GM19397 (cell line): ENCODE results near the gene NEDD4L.

Source experiments
- ATAC-seq: cut with Tn5 transposase; IDR thresholded peaks from one replicate; pipeline ENCODE4 v1.9.1; 2021; ENCODE audit warnings: mild to moderate bottlenecking, moderate library complexity; ENCODE audit not compliant: unreplicated experiment

Gene NEDD4L

GRCh38 chr18:58309099-58309498 is 265.1 kb downstream of the NEDD4L start:
- no peak for ATAC-seq

GRCh38 chr18:58309610-58310239 is 265.7 kb downstream of the NEDD4L start:
- no peak for ATAC-seq

GRCh38 chr18:58310517-58310916 is 266.5 kb downstream of the NEDD4L start:
- no peak for ATAC-seq

- no peak for ATAC-seq
These were observed 267.4 kb downstream of the NEDD4L start for GRCh38 chr18:58311390-58311789.

GRCh38 chr18:58313491-58314032 is 269.5 kb downstream of the NEDD4L start:
- no peak for ATAC-seq

- ATAC-seq, result no peak
These were observed 270.3 kb downstream of the NEDD4L start for GRCh38 chr18:58314284-58314683.

GRCh38 chr18:58315041-58315440 is 271.0 kb downstream of the NEDD4L start:
- no peak for ATAC-seq

GRCh38 chr18:58315739-58316215 is 271.8 kb downstream of the NEDD4L start:
- ATAC-seq, result no peak

- ATAC-seq, result no peak
These were observed 272.6 kb downstream of the NEDD4L start for GRCh38 chr18:58316396-58317342.

- ATAC-seq, result no peak
These were observed 275.7 kb downstream of the NEDD4L start for GRCh38 chr18:58319719-58320118.

- no peak for ATAC-seq
These were observed 277.0 kb downstream of the NEDD4L start for GRCh38 chr18:58320907-58321561.

- ATAC-seq, result no peak
These were observed 278.0 kb downstream of the NEDD4L start for GRCh38 chr18:58321986-58322385.

- no peak for ATAC-seq
These were observed 278.4 kb downstream of the NEDD4L start for GRCh38 chr18:58322464-58322863.

GRCh38 chr18:58323866-58324762 is 280.1 kb downstream of the NEDD4L start:
- no peak for ATAC-seq

- ATAC-seq, result no peak
These were observed 280.9 kb downstream of the NEDD4L start for GRCh38 chr18:58324824-58325480.

GRCh38 chr18:58325494-58325893 is 281.5 kb downstream of the NEDD4L start:
- ATAC-seq, result no peak

GRCh38 chr18:58334061-58334460 is 290.0 kb downstream of the NEDD4L start:
- ATAC-seq, result no peak

GRCh38 chr18:58335223-58335622 is 291.2 kb downstream of the NEDD4L start:
- ATAC-seq, result no peak

- no peak for ATAC-seq
These were observed 291.8 kb downstream of the NEDD4L start for GRCh38 chr18:58335821-58336220.

- ATAC-seq, result no peak
These were observed 292.6 kb downstream of the NEDD4L start for GRCh38 chr18:58336605-58337004.
